Measurements from ENCODE around the gene NDUFC1. TPM values are rescaled to one million over a fixed set of nuclear protein-coding genes. Genes with fewer than 3 reads are reported as not detected.
A peak's percentile ranks its signal among the peaks of the same experiment; 100 is the strongest.

The NDUFC1 gene
- total and polyA plus RNA-seq, 9 of the 15 experiments (the other 6 are each of a cell fraction or from before 2014, with no cell fraction given) = 58.9 to 378 (median 120) TPM

DNA sequence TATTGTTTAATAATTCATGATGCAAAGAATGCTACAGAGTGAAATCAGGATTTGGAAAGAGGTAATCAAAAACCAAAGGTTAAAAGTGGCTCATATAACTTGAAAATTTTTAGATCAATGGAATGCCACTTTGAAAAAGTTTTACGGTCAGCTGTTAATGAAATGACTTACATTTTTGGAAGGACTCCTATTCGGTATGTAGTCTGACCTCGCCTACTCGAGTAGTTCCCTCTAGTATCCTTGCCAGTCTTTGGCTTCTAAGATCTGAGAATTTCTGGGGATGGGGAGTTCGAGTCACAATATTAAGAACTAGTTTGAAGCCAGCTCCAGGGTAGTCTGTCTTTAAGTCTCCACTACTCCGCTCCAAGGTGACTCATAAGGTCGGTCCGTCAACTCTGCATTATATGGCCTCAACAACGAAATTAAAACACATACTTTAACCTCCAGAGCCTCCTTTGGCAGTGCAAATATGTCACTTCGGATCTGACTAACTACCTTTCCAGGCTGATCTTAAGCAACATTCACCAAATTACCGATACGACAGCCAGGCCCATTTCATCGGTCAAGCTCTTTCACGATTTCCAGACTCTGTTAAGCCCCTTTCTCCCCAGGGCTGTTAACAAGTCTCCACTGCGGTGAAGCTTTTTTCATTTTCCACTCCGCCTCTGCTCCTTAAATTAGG, 1.7 kb downstream of the NDUFC1 start (continued):
- TF ChIP-seq CBFA2T2 (conservative IDR thresholded peaks at IDR 0.05) = no peak
- TF ChIP-seq, protein P1, sequence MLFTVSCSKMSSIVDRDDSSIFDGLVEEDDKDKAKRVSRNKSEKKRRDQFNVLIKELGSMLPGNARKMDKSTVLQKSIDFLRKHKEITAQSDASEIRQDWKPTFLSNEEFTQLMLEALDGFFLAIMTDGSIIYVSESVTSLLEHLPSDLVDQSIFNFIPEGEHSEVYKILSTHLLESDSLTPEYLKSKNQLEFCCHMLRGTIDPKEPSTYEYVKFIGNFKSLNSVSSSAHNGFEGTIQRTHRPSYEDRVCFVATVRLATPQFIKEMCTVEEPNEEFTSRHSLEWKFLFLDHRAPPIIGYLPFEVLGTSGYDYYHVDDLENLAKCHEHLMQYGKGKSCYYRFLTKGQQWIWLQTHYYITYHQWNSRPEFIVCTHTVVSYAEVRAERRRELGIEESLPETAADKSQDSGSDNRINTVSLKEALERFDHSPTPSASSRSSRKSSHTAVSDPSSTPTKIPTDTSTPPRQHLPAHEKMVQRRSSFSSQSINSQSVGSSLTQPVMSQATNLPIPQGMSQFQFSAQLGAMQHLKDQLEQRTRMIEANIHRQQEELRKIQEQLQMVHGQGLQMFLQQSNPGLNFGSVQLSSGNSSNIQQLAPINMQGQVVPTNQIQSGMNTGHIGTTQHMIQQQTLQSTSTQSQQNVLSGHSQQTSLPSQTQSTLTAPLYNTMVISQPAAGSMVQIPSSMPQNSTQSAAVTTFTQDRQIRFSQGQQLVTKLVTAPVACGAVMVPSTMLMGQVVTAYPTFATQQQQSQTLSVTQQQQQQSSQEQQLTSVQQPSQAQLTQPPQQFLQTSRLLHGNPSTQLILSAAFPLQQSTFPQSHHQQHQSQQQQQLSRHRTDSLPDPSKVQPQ (CRISPR knock-in tag; IDR thresholded peaks at IDR 0.05; ENCODE audit: borderline replicate concordance) = no peak
- TF ChIP-seq SPI1 (IDR thresholded peaks at IDR 0.05; ENCODE audit: borderline replicate concordance, low read depth, low read length) = no peak
- no peak for TF ChIP-seq CREB1 (IDR thresholded peaks at IDR 0.05)
- no peak for TF ChIP-seq CREB1 (CRISPR knock-in tag; IDR thresholded peaks at IDR 0.05)
- TF ChIP-seq TOE1 (IDR thresholded peaks at IDR 0.05; ENCODE audit: borderline replicate concordance) = peak; percentile 24; the same call in 1 of the 2 replicates
- TF ChIP-seq TOE1 (CRISPR knock-in tag; IDR thresholded peaks at IDR 0.05; ENCODE audit: borderline replicate concordance, low read depth) = no peak
- TF ChIP-seq, protein P2, sequence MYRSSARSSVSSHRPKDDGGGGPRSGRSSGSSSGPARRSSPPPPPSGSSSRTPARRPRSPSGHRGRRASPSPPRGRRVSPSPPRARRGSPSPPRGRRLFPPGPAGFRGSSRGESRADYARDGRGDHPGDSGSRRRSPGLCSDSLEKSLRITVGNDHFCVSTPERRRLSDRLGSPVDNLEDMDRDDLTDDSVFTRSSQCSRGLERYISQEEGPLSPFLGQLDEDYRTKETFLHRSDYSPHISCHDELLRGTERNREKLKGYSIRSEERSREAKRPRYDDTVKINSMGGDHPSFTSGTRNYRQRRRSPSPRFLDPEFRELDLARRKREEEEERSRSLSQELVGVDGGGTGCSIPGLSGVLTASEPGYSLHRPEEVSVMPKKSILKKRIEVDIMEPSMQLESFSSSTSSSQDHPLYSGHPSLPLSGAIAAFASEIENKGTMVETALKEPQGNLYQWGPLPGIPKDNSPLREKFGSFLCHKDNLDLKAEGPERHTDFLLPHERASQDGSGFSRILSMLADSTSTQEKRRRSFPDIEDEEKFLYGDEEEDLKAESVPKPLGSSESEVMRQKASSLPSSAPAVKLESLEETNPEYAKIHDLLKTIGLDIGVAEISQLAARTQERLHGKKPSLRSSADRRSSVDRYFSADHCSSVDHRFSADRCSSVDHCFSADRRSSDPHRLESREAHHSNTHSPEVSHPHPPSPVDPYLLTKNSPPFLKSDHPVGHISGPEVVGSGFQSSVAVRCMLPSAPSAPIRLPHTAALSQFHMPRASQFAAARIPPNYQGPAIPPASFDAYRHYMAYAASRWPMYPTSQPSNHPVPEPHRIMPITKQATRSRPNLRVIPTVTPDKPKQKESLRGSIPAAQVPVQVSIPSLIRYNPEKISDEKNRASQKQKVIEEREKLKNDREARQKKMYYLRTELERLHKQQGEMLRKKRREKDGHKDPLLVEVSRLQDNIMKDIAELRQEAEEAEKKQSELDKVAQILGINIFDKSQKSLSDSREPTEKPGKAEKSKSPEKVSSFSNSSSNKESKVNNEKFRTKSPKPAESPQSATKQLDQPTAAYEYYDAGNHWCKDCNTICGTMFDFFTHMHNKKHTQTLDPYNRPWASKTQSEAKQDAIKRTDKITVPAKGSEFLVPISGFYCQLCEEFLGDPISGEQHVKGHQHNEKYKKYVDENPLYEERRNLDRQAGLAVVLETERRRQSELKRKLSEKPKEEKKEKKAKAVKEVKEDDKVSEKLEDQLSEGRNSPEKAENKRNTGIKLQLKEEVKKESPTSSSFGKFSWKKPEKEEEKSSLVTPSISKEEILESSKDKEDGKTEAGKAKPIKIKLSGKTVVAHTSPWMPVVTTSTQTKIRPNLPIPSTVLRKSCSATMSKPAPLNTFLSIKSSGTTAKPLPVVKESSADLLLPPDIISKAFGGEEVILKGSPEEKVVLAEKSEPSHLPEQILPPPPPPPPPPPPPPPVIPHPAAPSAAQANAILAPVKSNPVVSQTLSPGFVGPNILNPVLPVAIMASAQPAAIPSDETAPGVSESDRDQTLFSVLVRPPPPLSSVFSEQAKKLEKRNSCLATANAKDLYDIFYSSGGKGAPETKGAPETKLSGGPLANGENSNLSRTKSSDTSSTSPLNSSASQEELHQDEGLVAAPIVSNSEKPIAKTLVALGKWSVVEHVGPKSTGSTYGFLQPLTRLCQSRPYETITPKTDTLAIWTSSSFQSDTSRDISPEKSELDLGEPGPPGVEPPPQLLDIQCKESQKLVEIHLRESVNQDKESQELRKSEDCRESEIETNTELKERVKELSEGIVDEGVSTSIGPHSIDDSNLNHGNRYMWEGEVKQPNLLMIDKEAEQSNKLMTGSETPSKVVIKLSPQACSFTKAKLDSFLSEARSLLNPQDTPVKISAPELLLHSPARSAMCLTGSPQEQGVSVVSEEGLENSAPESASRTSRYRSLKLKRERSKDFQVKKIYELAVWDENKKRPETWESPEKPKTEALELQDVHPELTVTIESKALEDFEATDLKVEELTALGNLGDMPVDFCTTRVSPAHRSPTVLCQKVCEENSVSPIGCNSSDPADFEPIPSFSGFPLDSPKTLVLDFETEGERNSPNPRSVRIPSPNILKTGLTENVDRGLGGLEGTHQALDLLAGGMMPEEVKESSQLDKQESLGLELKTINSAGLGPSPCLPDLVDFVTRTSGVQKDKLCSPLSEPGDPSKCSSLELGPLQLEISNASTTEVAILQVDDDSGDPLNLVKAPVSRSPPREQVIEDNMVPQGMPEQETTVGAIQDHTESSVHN (IDR thresholded peaks at IDR 0.05; ENCODE audit: borderline replicate concordance in 1 of 2, low read depth in 1 of 2) = 0 out of 4 replicates have a peak, but pooled peaks of 1 of the 2 experiments have one; percentile 44
- peak; percentile 46; the same call in 1 of the 2 replicates for TF ChIP-seq JUND (IDR thresholded peaks at IDR 0.05; ENCODE audit: borderline replicate concordance, low read depth, low read length)
- TF ChIP-seq JUND (tag; IDR thresholded peaks at IDR 0.05; ENCODE audit: borderline replicate concordance, low read depth, low read length) = 0 out of 3 replicates have a peak, but pooled peaks have one; percentile 52
- TF ChIP-seq DACH1 (IDR thresholded peaks at IDR 0.05; ENCODE audit: partially characterized antibody) = peak; percentile 56
- TF ChIP-seq HDAC6 (IDR thresholded peaks at IDR 0.05; ENCODE audit: low read depth, low read length) = no peak
- TF ChIP-seq, protein P3, sequence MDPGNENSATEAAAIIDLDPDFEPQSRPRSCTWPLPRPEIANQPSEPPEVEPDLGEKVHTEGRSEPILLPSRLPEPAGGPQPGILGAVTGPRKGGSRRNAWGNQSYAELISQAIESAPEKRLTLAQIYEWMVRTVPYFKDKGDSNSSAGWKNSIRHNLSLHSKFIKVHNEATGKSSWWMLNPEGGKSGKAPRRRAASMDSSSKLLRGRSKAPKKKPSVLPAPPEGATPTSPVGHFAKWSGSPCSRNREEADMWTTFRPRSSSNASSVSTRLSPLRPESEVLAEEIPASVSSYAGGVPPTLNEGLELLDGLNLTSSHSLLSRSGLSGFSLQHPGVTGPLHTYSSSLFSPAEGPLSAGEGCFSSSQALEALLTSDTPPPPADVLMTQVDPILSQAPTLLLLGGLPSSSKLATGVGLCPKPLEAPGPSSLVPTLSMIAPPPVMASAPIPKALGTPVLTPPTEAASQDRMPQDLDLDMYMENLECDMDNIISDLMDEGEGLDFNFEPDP (CRISPR knock-in tag; IDR thresholded peaks at IDR 0.05) = no peak
- peak; percentile 18; the same call in 1 of the 2 replicates for TF ChIP-seq ESRRA (IDR thresholded peaks at IDR 0.05; ENCODE audit: borderline replicate concordance, low read depth)

Measured in K562 (cell line).